GM12864 (cell line): ENCODE data around the gene DNM2.
"Not testable (repeated sequence)": the region's sequence is repeated elsewhere in the genome, so short reads cannot be mapped to it uniquely, and the experiment has no call there.

Experiments used
- DNase-seq: peaks from one replicate; pipeline ENCODE4 v3.0.0-alpha.2; 2011; ENCODE audit warnings: low read depth
- H3K4me3 ChIP-seq: 2 replicates; pipeline ENCODE4 v1.5.1; 2011; ENCODE audit warnings: mild to moderate bottlenecking, low read depth, low read length, control low read depth
- TF ChIP-seq, protein P1 (sequence below): IDR thresholded peaks from 2 replicates; pipeline ENCODE4 v1.5.1; 2011; ENCODE audit warnings: low read depth, mild to moderate bottlenecking, moderate library complexity, low read length, control low read depth, inconsistent platforms; ENCODE audit errors: missing control alignments

Gene DNM2

DNA sequence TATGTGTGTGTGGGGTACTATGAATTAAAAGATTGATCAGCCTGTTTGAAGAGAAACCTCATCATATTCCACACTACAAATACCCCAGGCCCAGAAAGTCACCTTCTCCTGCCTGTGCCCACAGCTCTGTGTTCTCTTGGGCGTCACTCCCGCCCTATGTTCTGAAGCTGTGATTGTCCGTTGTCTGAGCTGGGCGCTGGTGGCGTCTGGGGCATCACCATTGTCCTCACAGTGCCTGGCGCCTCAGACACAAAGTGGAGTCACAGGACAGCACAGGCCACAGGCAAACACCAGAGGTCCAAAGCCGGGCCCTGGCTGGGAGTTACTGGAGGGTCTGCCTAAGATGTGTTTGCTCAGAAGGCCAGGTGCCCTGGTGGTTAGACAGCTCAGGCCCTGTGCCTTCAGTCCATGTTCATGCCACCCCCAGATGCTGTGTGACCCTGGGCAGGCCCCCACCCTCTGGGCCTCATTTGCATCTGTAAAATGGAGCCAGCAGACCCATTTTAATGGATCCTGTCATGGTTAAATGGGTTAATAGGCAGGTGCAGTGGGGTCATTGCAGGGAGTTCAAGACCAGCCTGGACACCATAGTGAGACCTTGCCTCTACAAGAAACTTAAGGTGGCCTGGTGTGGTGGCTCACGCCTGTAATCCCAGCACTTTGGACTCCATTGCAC is 34.5 kb downstream of the DNM2 start:
- H3K4me3 ChIP-seq = no peak overlapping the region
- no peak for DNase-seq
- TF ChIP-seq, protein P1, sequence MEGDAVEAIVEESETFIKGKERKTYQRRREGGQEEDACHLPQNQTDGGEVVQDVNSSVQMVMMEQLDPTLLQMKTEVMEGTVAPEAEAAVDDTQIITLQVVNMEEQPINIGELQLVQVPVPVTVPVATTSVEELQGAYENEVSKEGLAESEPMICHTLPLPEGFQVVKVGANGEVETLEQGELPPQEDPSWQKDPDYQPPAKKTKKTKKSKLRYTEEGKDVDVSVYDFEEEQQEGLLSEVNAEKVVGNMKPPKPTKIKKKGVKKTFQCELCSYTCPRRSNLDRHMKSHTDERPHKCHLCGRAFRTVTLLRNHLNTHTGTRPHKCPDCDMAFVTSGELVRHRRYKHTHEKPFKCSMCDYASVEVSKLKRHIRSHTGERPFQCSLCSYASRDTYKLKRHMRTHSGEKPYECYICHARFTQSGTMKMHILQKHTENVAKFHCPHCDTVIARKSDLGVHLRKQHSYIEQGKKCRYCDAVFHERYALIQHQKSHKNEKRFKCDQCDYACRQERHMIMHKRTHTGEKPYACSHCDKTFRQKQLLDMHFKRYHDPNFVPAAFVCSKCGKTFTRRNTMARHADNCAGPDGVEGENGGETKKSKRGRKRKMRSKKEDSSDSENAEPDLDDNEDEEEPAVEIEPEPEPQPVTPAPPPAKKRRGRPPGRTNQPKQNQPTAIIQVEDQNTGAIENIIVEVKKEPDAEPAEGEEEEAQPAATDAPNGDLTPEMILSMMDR = no peak

DNA sequence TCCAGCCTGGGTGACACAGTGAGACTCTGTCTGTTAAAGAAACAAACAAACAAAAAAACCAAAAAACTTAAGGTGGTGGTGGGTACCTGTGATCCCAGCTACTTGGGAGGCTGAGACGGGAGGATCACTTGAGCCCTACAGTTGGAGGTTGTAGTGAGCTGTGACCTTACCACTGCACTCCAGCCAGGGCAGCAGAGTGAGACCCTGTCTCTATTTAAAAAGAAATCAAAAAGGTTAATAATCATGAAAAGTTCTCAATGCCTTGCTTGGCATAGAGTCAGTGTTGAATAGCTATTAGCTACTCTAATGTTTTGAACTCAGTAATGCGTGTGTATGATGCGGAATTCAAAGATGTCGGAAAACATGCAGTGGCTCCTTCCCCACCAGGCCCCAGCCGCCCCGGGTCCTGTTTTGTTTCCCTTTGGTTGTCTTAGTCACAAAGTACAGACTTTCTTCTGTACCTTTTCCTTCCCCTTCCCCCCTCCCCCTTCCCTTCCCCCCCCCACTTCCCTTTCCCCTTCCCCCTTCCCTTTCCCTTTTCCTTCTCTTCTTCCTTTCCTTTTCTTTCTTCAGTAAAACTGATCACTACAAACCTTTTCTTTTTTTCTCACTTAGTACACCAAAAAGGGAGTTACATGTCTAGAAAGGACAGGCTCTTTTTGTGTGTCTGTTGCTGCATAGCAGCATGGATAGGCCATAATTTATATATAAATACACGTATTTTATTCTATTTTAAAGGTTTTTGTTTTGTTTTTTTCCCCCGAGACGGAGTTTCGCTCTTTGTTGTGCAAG is 35.2 kb downstream of the DNM2 start:
- TF ChIP-seq, protein P1 = no peak
- no peak overlapping the region for H3K4me3 ChIP-seq
- no peak for DNase-seq

DNA sequence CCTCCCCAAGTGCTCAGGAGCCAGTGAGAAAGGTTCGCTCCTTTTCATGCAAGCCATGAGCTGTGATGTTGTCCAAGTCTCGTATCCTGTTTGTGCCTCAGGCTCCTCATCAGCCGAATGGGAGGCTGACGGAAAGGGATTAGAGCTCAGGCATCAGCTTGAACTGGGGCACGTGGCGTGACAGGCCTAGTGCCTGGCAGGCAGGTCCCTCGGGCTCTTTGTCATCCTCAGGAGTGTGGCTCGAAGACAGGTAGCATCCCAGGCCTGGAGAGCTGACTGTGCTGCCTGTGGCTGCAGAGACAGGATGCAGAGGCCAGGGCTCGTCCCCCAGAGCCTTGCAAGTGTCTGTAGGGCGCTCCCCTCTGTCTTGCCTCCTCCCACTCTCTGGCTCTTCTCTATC is 38.5 kb downstream of the DNM2 start:
- H3K4me3 ChIP-seq = no peak overlapping the region
- TF ChIP-seq, protein P1 = no peak
- no peak for DNase-seq

DNA sequence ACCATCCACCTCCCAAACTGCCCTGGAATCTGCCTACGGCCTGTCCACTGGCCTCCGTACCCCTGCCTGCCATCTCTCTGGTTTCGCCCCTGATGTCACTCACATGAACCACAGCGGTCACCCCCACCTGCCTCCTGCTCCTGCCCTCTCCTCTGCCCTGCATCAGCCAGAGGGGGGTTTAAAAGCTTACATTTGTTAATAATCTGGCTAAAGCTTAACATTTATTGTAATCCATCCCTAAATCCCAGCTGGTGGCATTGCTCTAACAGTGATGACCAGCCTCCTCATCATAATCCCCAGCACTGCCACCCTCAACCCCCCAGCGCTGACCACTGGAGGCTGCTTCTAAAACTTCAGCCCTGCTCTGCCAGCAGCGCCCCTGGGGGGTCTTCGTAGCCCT is 38.9 kb downstream of the DNM2 start:
- DNase-seq = no peak
- TF ChIP-seq, protein P1 = no peak
- H3K4me3 ChIP-seq = no peak overlapping the region

DNA sequence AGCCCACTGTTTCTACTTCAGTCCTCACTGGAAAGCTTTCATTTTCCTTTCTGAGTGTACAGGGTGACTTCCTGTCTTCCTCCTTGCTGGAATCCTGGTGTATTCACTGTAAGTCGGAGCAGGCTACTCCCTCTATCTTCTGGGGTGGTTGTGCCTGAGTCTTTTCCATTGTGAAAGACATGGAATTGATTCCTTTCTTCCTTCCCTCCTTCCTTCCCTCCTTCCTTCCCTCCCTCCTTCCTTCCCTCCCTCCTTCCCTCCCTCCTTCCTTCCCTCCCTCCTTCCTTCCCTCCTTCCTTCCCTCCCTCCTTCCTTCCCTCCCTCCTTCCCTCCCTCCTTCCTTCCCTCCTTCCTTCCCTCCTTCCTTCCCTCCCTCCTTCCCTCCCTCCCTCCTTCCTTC is 40.2 kb downstream of the DNM2 start:
- not testable (repeated sequence) for DNase-seq, H3K4me3 ChIP-seq

DNA sequence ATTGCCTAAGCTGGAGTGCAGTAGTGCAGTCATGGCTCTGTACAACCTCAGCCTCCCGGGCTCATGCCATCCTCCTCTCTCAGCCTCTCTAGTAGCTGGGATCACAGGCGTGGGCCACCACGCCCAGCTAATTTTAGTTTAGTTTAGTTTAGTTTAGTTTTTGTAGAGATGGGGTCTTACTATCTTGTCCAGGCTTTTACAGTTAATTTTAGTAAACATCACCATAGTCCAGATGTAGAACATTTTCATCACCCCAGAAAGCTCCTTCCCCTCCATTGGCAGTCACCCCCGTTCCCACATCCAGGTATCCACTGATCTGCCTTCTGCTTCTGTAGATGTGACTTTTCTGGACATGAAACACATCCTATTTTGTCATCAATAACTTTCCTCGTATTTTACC is 41.1 kb downstream of the DNM2 start:
- no peak overlapping the region; the same call in 1 of the 2 replicates for H3K4me3 ChIP-seq
- no peak for DNase-seq
- TF ChIP-seq, protein P1 = no peak

DNA sequence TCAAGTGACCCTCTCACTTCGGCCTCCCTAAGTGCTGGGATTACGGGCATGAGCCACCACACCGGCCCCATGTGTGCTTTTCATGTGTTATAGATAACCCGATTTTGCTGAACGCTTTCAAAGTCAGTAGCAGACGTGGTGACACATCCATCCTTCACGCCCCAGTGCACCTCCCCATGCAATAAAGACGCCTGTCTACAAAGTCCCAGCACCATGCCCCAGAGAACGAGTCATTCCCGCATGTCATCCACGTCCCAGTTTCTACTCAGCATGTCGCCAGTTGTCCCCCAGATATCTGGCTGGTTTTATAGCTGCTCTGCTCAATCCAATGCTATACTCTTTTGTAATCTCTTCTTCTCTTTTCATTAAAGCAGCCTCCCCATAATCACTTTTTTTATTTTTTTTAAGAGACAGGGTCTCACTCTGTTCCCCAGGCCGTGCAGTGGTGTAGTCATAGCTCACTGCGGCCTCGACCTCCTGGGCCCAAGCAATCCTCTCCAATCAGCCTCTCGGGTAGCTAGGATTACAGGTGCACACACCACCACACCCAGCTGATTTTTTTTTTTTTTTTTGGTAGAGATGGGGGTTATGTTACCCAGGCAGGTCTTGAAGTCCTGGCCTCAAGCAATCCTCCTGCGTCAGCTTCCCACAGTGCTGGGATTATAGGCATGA is 42.5 kb downstream of the DNM2 start:
- TF ChIP-seq, protein P1 = no peak
- peak; percentile 47 for DNase-seq

More for the DNA sequence above, 42.5 kb downstream of the DNM2 start:
- no peak overlapping the region; the same call in 1 of the 2 replicates for H3K4me3 ChIP-seq
